ENCODE measurements around the gene CPSF4L.

DNA sequence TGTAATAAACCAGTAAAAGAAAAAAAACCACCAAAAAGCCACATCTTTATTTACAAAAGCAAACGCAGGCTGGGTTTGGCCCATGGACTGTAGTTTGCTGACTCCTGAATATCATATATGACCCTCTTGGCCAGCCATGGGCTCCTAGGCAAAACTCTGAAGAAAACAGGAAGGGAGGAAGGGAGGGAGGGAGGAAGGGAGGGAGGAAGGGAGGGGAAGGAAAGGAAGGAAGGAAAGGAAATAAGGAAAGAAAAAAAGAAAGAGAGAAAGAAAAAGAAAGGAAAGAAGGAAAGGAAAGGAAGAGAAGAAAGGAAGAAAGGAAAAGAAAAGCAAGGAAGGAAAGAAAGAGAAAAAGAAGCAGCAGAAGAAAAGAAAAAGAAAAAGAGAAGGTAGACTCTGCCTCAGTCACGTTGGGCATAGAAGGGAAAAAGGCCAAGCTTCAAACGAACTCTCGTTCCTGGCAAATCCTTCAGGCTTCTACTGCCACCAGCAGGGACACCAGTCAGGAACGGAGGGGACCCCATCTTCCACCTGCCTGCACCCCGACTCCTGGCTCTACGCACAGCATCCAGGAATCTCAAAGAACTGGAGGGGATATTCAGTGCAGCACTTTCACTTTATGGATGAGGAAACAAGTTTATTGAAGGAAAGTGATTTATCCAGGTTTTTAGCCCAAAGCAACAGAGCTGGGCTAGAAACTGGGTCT, 28.0 kb upstream of the CPSF4L start:
- TF ChIP-seq, protein P1, sequence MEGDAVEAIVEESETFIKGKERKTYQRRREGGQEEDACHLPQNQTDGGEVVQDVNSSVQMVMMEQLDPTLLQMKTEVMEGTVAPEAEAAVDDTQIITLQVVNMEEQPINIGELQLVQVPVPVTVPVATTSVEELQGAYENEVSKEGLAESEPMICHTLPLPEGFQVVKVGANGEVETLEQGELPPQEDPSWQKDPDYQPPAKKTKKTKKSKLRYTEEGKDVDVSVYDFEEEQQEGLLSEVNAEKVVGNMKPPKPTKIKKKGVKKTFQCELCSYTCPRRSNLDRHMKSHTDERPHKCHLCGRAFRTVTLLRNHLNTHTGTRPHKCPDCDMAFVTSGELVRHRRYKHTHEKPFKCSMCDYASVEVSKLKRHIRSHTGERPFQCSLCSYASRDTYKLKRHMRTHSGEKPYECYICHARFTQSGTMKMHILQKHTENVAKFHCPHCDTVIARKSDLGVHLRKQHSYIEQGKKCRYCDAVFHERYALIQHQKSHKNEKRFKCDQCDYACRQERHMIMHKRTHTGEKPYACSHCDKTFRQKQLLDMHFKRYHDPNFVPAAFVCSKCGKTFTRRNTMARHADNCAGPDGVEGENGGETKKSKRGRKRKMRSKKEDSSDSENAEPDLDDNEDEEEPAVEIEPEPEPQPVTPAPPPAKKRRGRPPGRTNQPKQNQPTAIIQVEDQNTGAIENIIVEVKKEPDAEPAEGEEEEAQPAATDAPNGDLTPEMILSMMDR (IDR thresholded peaks at IDR 0.05): no peak
- no peak for TF ChIP-seq POLR2A (IDR thresholded peaks at IDR 0.05)

Measured in adrenal gland (tissue), 5 donors.